ENCODE results near the gene WRNIP1.
"Not testable (repeated sequence)": the region's sequence is repeated elsewhere in the genome, so short reads cannot be mapped to it uniquely, and the experiment has no call there.

GRCh38 chr6:2801687-2802086 is 36.5 kb downstream of the WRNIP1 start:
- TF ChIP-seq CTCF (conservative IDR thresholded peaks at IDR 0.05); ZFX (IDR thresholded peaks at IDR 0.05): not testable (repeated sequence)

Measured in C4-2B (cell line).